GM11168 (cell line): ENCODE measurements around the gene PIP5KL1.

Experiments
- in situ Hi-C: fragments of 300-500 bp; cut with MboI; formaldehyde crosslinking; loops from one replicate; pipeline ENCODE4 v1.12.0; 2022; ENCODE audit warnings: low sequenced_read_pairs; ENCODE audit not compliant: unreplicated experiment

Gene PIP5KL1, protein sequence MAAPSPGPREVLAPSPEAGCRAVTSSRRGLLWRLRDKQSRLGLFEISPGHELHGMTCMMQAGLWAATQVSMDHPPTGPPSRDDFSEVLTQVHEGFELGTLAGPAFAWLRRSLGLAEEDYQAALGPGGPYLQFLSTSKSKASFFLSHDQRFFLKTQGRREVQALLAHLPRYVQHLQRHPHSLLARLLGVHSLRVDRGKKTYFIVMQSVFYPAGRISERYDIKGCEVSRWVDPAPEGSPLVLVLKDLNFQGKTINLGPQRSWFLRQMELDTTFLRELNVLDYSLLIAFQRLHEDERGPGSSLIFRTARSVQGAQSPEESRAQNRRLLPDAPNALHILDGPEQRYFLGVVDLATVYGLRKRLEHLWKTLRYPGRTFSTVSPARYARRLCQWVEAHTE

DNA sequence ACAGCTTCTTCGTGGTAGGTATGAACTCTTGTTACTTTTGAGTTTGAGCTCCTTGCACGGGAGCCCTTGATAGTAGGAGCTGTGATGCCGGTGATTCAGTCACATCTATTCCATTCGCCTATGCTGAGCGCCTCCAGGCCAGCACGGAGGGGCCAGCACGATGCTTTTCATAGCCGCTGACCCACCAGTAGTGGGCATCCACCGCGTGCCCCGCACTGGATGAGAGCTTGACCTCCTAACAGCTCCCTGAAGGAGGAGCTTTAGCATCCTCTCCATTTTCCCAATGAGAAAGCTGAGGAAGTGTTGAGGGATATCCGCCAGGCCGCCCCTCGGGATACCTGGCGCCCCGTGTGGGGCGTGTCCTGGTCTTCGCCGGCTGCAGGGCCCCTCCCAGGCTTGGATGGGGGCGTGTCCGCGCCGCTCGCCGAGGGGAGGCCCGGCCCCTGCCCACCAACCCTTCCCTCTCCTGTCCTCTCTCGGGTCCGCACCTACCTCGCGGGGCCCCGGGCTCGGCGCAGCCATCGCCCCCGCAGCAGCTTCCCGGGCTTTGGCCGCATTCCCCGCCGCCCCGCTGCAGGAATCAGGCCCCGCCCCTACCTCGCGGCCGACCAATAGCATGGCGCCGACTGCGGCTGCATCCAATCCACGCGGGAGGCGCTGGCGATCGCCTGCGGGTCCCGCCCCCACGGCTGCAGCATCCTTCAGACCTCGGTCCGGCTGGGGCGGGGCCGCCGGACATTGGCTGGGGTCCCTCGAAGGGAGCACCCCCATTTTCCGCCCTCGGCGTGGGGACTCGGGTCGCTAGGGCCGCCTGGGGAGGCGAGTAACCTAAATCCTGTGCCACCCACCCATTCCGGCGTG lies at the start of gene PIP5KL1:
TSS of gene PIP5KL1 (minus strand) at position 547 of the 861 bp plus-strand sequence. CDS start at position 522, 25 bp downstream.
- in situ Hi-C loops: no loop called here

DNA sequence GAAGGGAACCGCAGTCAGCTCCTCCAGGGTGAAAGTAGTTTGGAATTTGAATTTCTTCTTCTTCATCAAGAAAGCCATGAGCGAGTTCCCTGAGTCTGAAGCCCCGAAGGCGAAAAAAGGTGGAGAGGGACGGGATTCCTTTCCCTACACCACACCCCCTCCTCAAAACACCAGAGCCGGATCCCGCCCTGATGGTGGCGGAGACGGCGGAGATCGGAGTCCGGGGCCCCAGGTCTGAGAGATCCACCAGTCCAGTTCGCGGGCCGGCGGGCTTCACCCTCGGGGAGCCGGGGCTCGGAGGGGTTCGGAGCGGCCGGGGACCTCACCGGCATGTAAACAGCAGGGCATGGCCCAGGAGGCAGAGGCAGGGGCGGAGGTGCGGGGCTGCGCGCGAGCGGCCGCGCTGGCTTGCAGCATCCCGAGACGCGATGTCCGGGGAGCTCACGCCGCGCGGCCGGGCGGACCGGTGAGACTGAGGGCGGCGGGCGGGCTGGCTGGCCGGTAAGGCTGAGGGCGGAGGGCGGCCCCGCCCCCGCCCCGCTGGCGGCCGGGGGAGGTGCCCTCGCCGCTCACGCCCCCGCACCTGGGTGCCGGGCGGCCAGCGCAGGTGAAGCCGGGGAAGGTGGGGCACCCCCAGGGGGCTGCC lies 49.6 kb upstream of the PIP5KL1 start:
- in situ Hi-C loops: no loop called here

DNA sequence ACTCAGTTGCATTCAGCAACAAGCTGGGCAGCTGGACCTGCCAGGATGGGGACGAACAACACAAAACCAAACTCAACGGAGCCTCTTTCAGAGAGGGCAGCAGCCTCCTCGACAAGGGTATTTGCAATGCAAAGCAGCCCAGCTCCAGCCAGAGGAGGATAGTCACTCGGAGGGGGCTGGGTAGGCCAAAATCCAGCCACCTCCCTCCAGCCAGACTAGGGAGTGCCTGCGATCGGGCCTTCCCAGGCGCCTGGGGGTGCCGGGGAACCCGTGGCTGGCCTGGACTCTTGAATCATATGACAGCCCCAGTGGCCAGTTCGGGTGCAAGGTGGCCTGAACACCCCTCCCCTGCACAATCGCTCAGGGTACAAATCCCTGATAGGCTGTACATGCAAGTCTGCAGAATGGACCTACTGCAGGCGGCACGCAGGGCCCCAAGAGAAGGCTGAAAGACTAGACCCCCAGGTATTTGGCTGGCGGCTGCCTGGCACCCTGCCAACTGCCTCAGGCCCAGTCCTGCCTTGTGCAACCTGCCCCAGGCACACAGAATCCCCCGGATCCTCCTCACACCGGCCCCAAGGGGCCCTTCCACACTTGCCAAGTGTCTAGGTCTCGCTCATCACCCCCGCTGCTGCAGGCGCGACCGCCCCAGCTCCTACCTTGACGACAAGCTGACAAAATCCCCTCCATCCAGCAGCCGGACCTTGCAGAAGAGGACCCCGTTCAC lies 48.9 kb upstream of the PIP5KL1 start:
- in situ Hi-C loops: loop anchor here (10.0 kb wide), 1 partner anchor 1045 kb away; the partner anchor contains the start of gene SH3GLB2

DNA sequence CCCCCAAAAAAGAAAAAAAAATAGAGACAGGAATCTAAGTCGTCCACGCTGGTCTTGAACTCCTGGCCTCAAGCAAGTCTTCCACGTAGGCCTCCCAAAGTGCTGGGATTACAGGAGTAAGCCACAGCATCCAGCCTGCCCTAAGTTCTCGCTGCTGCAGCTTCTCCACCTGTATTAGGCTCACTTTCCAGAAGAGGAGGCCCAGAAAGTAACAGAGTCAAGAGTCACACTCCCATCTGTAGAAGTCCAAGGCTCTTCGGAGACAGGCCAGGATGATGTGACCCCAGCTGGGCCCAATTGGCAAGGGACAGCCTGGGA lies 48.4 kb upstream of the PIP5KL1 start:
- in situ Hi-C loops: loop anchor here (10.0 kb wide), 1 partner anchor 1046 kb away; the partner anchor contains the start of gene SH3GLB2

DNA sequence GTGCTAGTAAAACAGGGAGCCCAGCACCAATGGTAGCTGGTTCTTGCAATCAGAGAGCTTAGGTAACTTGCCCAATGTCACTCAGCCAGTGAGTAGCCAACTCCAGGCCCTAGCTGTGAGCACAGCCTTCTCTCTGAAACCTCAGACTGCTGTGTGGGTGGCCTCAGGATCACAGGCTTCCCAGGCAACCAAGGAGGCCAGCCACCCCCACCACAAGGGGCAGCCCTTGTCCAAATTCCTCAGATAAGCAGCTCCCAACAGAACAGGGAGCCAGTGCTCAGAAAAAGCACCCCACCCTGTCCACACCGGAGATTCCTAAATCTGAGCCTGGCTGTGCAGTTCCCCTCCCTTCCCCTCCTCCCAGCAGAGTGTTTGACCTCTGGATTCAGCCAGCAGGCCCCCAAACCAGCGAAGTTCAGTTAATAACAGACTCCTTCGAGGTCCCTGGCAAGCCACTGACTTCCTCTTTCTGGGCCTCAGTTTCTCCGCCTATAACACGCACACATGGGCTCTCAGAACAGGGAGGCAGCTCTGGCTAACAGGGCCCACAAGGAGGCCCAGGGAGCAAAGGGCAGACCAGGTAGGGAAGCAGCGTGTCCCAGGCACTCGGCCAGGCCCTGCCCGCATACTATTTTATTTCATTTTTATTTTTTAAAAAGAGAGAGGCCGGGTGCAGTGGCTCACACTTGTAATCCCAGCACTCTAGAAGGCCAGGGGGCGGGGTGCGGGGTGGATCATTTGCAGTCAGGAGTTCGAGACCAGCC lies 47.5 kb upstream of the PIP5KL1 start:
- in situ Hi-C loops: loop anchor here (10.0 kb wide), 1 partner anchor 1047 kb away; the partner anchor contains the start of gene SH3GLB2

DNA sequence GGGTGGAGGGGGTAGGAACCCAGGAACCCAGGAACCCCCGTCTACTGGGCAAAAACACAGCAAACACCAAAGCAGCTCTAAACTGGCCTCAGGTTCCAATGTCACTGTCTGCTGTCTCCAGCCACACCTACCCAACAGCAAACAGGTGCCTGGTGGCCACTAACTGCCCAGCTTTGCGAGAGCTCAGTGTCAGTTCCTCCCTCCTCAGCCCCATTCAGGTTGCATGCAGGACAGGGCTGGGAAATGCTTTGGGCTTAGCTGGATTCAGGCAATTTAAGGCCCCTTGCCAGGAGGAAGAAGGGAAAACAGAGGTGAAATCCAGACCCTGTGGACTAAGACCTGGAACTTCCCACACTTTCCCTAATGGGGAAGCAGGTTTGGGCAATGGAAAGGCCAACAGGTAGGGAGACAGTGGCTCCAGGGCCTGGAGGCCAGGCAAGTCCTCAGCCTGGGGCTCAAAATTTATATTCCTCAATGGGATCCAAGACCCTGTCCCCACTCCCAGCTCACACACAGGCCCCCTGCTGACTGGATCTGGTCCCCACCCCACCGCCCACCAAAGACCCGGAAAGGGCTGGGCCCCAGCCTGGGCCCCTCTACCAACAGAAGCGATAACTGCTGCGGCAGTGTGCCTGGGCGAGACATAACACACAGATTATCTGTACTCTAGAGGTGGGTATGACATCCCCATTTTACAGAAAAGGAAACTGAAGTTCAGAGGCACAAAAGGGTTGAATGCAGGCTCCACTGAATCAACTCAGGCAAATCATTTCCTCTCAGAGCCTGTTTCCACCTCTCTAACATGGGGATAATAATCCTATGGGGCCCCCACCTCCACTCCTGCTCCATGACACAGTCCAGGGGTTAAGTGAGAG lies 46.7 kb upstream of the PIP5KL1 start:
- in situ Hi-C loops: loop anchor here (10.0 kb wide), 1 partner anchor 1048 kb away; the partner anchor contains the start of gene SH3GLB2

DNA sequence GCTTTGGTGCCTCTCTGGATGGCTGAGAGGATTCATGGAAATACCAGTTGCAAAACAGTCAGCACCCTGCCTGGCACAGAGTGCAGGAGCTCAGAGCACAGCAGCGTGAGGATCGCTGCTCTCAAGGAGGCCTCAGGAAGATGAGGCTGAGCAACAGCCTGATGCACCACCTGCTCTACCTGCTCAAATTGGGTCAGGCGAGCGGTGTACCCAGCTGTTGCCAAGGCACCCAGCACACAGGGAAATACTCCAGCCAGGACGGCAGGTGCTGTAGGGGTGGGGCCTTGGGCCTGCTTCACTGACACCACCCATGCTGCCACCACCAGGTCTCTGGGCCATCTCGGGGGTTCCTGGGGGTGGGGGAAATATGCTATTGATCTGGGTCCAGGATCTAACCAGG lies 45.9 kb upstream of the PIP5KL1 start:
- in situ Hi-C loops: loop anchor here (10.0 kb wide), 1 partner anchor 1048 kb away; the partner anchor contains the start of gene SH3GLB2

DNA sequence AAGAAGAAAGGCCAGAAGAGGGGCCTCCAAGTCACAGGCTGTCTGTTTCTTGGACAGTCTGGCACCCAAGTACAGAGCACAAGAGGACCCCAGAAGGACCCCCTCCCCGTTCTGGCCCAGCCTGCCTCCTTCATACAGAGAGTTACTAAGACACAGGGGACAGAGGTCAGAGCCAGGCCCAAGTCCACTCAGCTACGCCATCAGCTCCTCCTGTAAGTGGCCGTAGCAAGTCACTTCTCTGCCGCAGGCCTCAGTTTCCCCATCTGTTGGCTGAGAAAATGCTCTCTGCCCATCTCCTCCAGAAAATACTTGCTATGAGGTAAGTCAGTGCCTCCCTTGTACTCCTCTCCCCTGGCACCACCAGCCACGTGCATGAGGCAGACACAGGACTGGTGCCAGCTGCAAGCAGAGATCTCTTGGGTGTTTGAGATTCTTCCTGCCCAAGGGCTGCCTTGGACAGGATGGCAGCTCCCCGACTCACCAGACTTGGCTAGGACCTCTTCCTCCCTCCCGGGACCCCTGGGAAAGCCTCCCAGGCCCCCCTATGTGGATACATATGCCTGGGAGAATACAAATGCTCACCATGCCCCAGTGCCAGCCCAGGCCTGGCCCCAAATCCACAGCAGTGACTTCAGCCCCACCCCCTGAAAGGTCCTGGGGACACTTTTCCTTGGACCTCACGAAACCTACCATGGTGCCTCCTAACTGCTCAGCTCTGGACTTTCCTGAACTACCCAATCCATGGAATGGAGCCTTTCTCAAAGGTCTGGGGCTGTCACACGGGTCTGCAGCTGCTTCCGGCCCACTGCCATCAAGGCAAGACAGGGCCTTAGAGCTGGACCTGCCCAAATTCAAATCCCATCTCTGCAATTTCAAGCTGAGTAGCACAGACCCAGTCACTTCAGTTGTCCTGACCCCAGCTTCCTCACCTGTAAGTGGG lies 45.1 kb upstream of the PIP5KL1 start:
- in situ Hi-C loops: loop anchor here (10.0 kb wide), 1 partner anchor 1049 kb away; the partner anchor contains the start of gene SH3GLB2

DNA sequence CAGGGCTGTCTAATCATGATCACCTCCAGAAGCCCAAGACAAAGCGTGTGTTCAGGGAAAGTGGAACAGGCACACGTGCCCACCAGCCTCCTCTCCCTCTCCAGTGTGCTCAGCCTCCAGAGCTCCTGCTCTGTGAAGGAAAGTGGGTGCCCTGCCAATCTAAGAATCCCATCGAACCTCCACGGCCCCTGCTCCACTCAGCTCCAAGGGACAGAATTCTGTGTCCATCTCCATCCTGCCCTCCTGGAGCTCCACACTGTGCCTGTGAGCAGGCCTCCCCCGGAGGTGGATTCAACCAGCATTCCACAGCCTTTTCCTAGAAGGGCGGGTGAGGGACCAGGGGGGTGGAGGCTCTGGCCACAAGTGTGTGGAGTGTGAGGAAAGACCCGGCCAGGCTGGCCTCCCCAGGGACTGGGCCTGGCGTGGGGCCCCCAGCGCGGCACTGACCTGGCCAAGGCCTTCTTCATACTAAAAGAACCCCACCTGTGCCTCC lies 44.2 kb upstream of the PIP5KL1 start:
- in situ Hi-C loops: loop anchor here (10.0 kb wide), 1 partner anchor 1050 kb away; the partner anchor contains the start of gene SH3GLB2

DNA sequence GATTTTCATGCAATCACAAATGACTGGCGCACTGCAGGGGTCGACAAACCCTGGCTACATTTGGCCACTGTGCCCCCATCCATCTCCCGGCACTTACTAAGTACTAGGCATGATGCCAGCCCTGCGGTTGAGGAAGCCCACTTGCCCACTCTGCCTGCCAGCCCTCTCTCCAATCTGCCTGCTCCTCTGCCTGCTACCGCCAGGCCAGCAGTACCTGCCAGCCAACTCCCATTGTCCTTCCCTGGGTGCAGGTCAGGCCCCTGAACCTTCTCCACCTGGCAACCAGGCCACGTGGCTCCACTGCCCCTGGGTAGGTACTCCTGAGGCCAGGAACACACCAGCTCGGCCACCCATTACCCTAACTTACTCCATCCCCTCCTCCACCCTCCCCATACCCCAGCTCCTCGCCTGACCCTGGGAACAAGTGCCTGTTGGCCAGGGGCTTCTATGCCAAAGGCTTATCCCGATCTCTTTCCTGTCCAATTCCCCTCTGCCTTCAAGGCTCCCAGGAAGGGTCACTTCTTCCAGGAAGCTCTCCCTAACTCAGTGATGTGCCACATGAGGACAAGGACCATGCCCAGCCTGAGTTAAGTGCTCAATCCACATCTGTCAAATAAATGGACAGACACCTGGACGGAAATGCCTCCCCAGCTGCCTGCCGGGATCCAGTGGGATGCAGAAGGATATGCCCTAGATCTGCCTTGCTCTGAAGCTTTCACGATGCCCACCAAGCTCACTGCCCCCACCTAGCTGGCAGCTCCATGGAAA lies 43.6 kb upstream of the PIP5KL1 start:
- in situ Hi-C loops: loop anchor here (10.0 kb wide), 1 partner anchor 1051 kb away; the partner anchor contains the start of gene SH3GLB2

DNA sequence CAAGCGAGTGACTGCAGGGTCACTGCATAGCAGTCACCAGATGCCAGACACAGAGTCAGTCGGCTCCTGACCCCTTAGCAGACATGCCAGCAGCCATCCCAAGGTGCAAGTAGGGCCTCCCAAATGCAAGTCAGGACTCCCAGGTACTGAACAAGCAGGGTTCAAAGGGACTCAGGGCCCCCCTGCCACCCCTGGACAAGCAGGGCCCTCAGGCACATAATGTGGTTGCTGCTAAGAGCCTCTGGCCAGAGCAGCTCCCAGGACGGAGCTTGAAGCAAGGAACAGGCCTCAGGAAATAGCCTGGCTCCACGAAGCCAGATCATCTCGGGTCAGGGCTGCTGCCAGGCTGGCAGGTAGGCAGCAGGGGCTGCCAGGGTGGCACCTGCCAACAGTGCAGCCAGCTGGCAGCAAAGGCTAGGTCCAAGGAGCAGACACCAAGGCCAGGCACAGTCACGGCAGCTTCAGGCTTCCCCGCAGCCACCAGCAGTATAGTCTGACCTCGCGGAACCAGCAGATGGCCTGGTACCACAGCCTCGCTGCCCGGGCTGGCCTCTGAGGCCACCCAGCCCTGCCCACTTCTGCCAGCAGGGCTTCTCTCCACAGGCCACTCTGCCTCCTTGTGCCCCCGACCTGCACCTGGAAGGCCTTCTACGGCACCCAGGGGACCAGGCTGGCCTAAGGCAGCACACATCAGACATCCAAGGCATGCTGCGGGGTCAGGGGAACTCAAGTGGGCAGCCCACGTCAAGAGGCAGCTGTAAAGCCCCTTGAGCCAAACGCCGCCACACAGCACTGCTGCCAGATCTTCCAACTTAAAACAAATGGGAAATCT lies 42.8 kb upstream of the PIP5KL1 start:
- in situ Hi-C loops: loop anchor here (10.0 kb wide), 1 partner anchor 1051 kb away; the partner anchor contains the start of gene SH3GLB2

DNA sequence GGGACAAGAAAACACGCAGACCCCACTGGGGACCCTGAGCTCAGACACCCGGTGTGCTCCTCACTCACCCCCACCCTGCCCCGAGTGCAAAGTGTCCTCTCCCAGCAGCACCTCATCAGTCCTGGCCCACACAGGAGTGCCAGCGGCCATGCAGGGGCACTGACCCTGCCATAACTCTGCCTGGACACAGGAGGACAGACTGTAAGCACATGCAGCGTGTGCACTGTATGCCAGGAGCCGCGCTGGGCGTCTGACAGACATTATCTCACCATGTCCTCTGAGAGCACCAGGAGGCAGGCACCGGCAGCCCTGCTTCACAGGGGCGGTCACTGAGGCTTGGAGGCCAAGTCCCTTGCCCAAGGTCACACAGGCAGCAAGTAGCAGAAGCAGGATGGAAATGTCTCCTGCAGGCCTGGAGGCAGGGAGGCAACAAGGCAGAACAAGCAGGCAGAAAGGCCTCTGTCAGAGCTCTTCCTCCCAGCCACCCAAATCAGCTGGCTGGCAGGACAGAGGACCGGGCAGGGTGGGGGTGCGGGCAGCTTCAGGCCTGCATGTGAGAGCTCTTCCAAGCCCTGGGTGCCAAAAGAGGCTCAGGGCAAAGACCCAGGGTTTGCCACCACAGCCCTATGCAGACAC lies 41.8 kb upstream of the PIP5KL1 start:
- in situ Hi-C loops: loop anchor here (10.0 kb wide), 1 partner anchor 1052 kb away; the partner anchor contains the start of gene SH3GLB2

DNA sequence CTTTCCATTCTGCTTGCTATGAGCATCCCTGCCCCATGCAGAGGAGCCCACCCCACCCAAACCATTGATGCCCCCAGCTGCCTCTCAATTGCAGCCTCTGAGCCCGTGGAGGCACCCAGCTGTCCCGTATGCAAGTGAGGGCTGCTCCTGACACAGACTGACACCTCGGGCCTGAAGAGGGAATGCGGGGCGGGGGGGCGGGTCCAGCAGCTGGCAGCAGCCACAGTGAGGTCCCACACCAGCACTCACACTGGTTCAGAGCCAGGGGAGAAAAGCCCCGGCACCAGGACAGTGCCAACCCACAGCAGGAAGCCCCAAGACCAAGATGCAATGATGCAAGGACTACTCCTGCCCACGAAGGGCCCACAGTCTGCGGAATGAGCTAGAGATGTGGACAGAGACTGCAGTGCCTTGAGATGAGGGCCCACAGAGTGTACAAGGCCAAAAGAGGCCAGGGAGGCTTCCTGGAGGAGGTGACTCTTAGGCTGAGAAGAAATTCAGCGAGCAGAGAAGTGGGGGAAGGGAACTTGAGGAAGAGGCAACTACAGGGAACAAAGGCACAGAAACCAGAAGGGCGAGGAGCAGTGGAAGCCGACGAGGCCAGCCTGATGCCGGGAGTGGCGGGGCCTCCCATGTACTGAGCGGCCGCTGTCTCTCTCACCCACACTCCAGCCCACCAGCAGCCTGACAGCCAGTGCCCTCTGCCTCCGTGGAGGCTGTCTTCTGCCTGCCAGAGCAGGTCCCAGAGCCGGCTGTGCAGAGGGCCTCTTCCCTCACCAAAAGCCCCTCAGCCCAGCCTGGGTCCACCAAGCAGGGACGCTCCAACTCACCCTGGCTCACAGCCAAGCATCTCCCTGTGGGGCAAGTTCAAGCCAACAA lies 41.0 kb upstream of the PIP5KL1 start:
- in situ Hi-C loops: loop anchor here (10.0 kb wide), 1 partner anchor 1053 kb away; the partner anchor contains the start of gene SH3GLB2
